GM12878 (cell line): ENCODE data around the gene CDC7.

ENCODE experiments used
- BHLHE40 ChIP-seq, 2 experiments: fragments of 450-650 bp in 1 of 2; IDR thresholded peaks; 2 replicates each; pipeline ENCODE4 v1.6.1; 2011 to 2017; ENCODE audit warnings: low read depth in 2 of 2, borderline replicate concordance in 1 of 2, improper control_type of control experiment in 1 of 2, low read length in 1 of 2, mild to moderate bottlenecking in 1 of 2
- EZH2 ChIP-seq: IDR thresholded peaks from 2 replicates; pipeline ENCODE4 v1.6.1; 2012; ENCODE audit warnings: low read depth, mild to moderate bottlenecking, control low read depth, inconsistent platforms, low read length, borderline replicate concordance; ENCODE audit not compliant: control insufficient read depth
- JUND ChIP-seq: IDR thresholded peaks from 2 replicates; pipeline ENCODE4 v1.6.1; 2012; ENCODE audit warnings: low read depth, mild to moderate bottlenecking, low read length, improper control_type of control experiment, moderate library complexity
- MXI1 ChIP-seq: fragments of 150-350 bp; IDR thresholded peaks from 2 replicates; pipeline ENCODE4 v1.6.1; 2011; ENCODE audit warnings: low read depth, mild to moderate bottlenecking, inconsistent platforms, low read length, improper control_type of control experiment
- PAX8 ChIP-seq: fragments of 450-650 bp; IDR thresholded peaks from 2 replicates; pipeline ENCODE4 v1.6.1; 2017; ENCODE audit warnings: mild to moderate bottlenecking, moderate library complexity
- POLR2A ChIP-seq: IDR thresholded peaks from 2 replicates; pipeline ENCODE4 v1.6.1; 2011; ENCODE audit warnings: low read depth, mild to moderate bottlenecking, low read length
- YY1 ChIP-seq: IDR thresholded peaks from 2 replicates; pipeline ENCODE4 v1.6.1; 2011; ENCODE audit warnings: low read depth, mild to moderate bottlenecking, low read length
- TF ChIP-seq, protein P1 (sequence below), 3 experiments: IDR thresholded peaks in 2 of 3; conservative IDR thresholded peaks in 1 of 3; 2 replicates each; pipeline ENCODE4 v1.5.1; 2011; ENCODE audit warnings: low read depth in 3 of 3, low read length in 3 of 3, mild to moderate bottlenecking in 3 of 3, control low read depth in 2 of 3, moderate library complexity in 2 of 3, inconsistent platforms in 1 of 3, mixed read lengths in 1 of 3; ENCODE audit not compliant: control insufficient read depth in 2 of 3, insufficient read depth in 1 of 3; ENCODE audit errors: extremely low read depth in 1 of 3
- TF ChIP-seq, protein P2 (sequence below): fragments of 450-650 bp; IDR thresholded peaks from 2 replicates; pipeline ENCODE4 v1.6.1; 2017; ENCODE audit warnings: mild to moderate bottlenecking

DNA sequence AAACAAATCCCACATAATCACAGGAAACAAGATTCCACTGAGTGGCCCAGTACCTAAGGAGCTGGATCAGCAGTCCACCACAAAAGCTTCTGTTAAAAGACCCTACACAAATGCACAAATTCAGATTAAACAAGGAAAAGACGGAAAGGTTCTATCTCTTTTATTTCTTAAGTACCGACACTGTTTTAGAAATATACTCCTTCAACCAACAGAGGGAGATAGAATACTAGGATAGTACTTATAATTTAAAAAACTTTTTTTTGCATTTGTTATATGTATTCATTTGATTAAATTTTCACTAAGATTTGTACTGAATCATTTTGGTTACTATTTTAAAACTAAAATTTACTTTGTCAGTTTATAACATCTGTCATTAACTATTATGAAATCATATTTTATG is 12.5 kb downstream of the CDC7 start:
- TF ChIP-seq, protein P1, sequence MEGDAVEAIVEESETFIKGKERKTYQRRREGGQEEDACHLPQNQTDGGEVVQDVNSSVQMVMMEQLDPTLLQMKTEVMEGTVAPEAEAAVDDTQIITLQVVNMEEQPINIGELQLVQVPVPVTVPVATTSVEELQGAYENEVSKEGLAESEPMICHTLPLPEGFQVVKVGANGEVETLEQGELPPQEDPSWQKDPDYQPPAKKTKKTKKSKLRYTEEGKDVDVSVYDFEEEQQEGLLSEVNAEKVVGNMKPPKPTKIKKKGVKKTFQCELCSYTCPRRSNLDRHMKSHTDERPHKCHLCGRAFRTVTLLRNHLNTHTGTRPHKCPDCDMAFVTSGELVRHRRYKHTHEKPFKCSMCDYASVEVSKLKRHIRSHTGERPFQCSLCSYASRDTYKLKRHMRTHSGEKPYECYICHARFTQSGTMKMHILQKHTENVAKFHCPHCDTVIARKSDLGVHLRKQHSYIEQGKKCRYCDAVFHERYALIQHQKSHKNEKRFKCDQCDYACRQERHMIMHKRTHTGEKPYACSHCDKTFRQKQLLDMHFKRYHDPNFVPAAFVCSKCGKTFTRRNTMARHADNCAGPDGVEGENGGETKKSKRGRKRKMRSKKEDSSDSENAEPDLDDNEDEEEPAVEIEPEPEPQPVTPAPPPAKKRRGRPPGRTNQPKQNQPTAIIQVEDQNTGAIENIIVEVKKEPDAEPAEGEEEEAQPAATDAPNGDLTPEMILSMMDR (IDR thresholded peaks at IDR 0.05 in 2 of 3, conservative IDR thresholded peaks at IDR 0.05 in 1 of 3; ENCODE audit: control insufficient read depth in 2 of 3, extremely low read depth in 1 of 3, insufficient read depth in 1 of 3, low read depth in 3 of 3, low read length in 3 of 3): no peak; a peak in 1 of 6 replicates
- TF ChIP-seq BHLHE40 (IDR thresholded peaks at IDR 0.05; ENCODE audit: borderline replicate concordance in 1 of 2, low read depth in 2 of 2, low read length in 1 of 2) (no peak), JUND (no peak), POLR2A (no peak), MXI1 (no peak), EZH2 (no peak), PAX8 (no peak), YY1 (no peak)
- TF ChIP-seq, protein P2, sequence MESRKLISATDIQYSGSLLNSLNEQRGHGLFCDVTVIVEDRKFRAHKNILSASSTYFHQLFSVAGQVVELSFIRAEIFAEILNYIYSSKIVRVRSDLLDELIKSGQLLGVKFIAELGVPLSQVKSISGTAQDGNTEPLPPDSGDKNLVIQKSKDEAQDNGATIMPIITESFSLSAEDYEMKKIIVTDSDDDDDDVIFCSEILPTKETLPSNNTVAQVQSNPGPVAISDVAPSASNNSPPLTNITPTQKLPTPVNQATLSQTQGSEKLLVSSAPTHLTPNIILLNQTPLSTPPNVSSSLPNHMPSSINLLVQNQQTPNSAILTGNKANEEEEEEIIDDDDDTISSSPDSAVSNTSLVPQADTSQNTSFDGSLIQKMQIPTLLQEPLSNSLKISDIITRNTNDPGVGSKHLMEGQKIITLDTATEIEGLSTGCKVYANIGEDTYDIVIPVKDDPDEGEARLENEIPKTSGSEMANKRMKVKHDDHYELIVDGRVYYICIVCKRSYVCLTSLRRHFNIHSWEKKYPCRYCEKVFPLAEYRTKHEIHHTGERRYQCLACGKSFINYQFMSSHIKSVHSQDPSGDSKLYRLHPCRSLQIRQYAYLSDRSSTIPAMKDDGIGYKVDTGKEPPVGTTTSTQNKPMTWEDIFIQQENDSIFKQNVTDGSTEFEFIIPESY: no peak
